Small intestine (tissue), 7 donors: ENCODE measurements around the gene ST3GAL3. TPM values are rescaled to one million over a fixed set of nuclear protein-coding genes. Genes with fewer than 3 reads are reported as not detected.

Experiments used
- DNase-seq, 2 donors: peaks; one replicate each; pipeline versions ENCODE4 v3.0.0 to v3.0.0-alpha.2; 2013
- FAIRE-seq: peaks from 2 replicates; lab custom pipeline; 2012; peaks lifted over from hg19 to GRCh38; lab: Jason Lieb, UNC
- H3K27ac ChIP-seq, 3 donors: one replicate each; pipeline ENCODE4 v1.5.1; 2013; ENCODE audit warnings: low read length in 2 of 3, mild to moderate bottlenecking in 2 of 3, control low read depth in 1 of 3, inconsistent platforms in 1 of 3, low read depth in 1 of 3, moderate library complexity in 1 of 3
- H3K27me3 ChIP-seq, 3 donors: one replicate each; pipeline ENCODE4 v1.6.1; 2013; ENCODE audit warnings: low read length in 3 of 3, inconsistent platforms in 1 of 3; ENCODE audit not compliant: control insufficient read depth in 3 of 3, insufficient read depth in 3 of 3
- H3K36me3 ChIP-seq, 3 donors: one replicate each; pipeline ENCODE4 v1.6.1; 2013; ENCODE audit warnings: low read length in 3 of 3, inconsistent platforms in 1 of 3, low read depth in 1 of 3, mild to moderate bottlenecking in 1 of 3, moderate library complexity in 1 of 3; ENCODE audit not compliant: control insufficient read depth in 3 of 3, insufficient read depth in 2 of 3
- H3K4me1 ChIP-seq, 3 donors: one replicate each; pipeline ENCODE4 v1.6.1; 2013; ENCODE audit warnings: low read length in 2 of 3, inconsistent platforms in 1 of 3, low read depth in 1 of 3, mild to moderate bottlenecking in 1 of 3, moderate library complexity in 1 of 3; ENCODE audit not compliant: control insufficient read depth in 3 of 3, insufficient read depth in 2 of 3
- H3K4me3 ChIP-seq, 3 donors: one replicate each; pipeline ENCODE4 v1.5.1; 2013; ENCODE audit warnings: low read length in 3 of 3, control low read depth in 1 of 3, inconsistent platforms in 1 of 3, low read depth in 1 of 3, mild to moderate bottlenecking in 1 of 3, moderate library complexity in 1 of 3
- H3K9me3 ChIP-seq, 2 donors: one replicate each; pipeline ENCODE4 v1.6.1; 2013; ENCODE audit warnings: low read depth in 1 of 2, low read length in 1 of 2; ENCODE audit not compliant: control insufficient read depth in 2 of 2, insufficient read depth in 1 of 2
- WGBS, 3 donors: extraction: QIAGEN DNeasy Blood & Tissue Kit; methylation state at CpG; one replicate each; pipeline ENCODE4 v1.1.7; 2013; 5-methylcytosine and 5-hydroxymethylcytosine counted together
- polyA plus RNA-seq, 4 donors: library from polyadenylated mRNA; stranded (reverse) in 3 of 4; unstranded in 1 of 4; fragments of 200-250 nt in 3 of 4; fragments of 120-200 nt in 1 of 4; gene quantifications; one replicate each; pipeline versions ENCODE4 v1.2.1 to v1.2.3, GENCODE V29; 2013
- donor health status: healthy with polysubstance abuse.
- donor health status: control.
- donor health status: control.
- donor health status: Bipolar disorder and iron deficiency.
- donor health status: healthy.

ST3GAL3 gene
- polyA plus RNA-seq, 4 donors, result 1.1 to 5.4 (median 3.7) TPM

DNA sequence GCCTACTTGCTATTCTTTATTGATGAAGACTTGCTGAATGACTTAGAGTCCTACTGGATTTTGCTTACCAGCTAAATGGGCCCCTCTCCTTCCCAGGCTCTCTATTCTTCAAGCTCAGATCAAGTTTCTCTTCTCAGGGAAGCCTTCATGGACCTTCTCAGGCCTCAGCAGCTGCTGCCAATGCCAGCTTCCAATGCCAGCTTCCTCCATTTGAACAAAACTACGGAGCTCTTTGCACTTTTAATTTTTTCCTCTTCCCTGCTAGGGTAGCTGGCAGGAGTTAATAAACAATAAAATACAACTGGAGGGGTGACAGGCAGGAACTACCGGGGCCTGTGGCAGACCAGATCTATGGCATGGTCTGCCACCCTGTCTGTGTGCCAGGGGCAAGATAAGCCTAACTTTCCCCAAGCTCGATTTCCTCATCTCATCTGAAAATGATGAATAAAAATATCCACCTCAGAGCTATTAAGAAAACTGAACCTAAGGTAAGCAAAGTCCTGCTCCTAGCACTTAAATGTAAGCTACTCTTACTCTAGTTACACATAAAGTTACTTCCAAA is 238.4 kb downstream of the ST3GAL3 start:
- 0 to 7% (median 3%) methylated on average over 3 of the region's 3 CpGs for WGBS, 3 donors
- Histone ChIP-seq H3K36me3 (peaks cover 0 to 13% (median 2%) of the 10 kb centered on the region in 3 donors), H3K27ac (peak overlapping the region in 2 of 3 donors; percentile 29 to 99), H3K4me3 (peak overlapping the region in 2 of 3 donors; percentile 81), H3K27me3 (no peaks in the 10 kb centered on the region), H3K9me3 (no peaks in the 10 kb centered on the region), H3K4me1 (peaks cover 0 to 19% (median 4%) of the 10 kb centered on the region in 3 donors)
- FAIRE-seq (no peak), DNase-seq (no peak)

DNA sequence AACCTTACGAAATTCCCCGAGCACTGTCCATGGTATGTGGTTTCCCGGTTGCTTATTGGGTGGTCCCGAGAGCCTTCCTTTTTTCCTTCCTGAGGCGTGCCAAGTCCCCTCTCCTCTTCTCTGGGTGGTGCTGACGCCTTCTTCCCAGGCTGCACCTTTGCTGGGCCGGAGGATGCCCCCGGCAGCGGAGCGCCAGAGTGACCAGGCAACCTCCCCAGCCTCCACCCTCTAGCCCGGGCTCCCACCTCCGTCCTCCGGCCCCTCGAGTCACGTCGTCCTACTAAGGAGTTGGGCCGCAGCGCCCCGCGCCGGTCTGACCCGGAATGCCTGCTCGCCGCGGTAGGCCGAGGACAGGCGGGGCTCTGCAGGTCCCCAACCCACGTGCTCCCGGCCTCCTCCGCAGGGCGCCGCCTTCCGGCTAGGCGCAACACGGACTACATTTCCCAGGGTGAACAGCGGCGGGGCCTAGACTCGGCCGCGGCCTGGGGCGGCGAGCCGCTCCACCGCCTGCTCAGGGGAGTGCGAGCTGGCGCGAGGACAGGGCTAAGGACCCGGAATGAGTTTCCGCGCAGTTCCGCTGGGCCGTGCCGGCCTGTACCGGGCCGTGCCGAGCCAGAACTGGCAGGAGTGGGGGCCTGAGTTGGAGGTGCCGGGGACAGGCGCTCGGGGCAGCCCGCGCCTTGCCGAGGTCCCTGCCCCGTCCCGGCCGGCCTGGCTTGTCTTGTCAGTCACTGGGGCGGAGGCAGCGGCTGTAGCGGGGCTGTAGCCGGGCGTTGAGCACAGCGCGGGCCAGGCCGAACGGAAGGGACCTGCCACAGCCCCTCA is 239.1 kb downstream of the ST3GAL3 start, which contains the start of gene IPO13:
IPO13 (plus strand) TSS at position 715 of the 825 bp plus-strand sequence. CDS start 651 bp downstream, outside the sequence.
- H3K36me3 ChIP-seq, result peaks cover 0 to 17% (median 2%) of the 10 kb centered on the region in 3 donors
- no peaks in the 10 kb centered on the region for H3K9me3 ChIP-seq
- no peaks in the 10 kb centered on the region for H3K27me3 ChIP-seq
- peak within 1 kb of the TSS; percentile 73 to 99 (median 86) for H3K27ac ChIP-seq
- no peak for FAIRE-seq
- peak; percentile 95 to 99 for DNase-seq
- peak within 1 kb of the TSS; percentile 55 to 81 (median 81) for H3K4me3 ChIP-seq
- WGBS, 3 donors, result 0 to 1% (median 1%) methylated on average over 50 to 74 of the region's 74 CpGs
- peaks cover 0 to 19% (median 4%) of the 10 kb centered on the region in 3 donors for H3K4me1 ChIP-seq

DNA sequence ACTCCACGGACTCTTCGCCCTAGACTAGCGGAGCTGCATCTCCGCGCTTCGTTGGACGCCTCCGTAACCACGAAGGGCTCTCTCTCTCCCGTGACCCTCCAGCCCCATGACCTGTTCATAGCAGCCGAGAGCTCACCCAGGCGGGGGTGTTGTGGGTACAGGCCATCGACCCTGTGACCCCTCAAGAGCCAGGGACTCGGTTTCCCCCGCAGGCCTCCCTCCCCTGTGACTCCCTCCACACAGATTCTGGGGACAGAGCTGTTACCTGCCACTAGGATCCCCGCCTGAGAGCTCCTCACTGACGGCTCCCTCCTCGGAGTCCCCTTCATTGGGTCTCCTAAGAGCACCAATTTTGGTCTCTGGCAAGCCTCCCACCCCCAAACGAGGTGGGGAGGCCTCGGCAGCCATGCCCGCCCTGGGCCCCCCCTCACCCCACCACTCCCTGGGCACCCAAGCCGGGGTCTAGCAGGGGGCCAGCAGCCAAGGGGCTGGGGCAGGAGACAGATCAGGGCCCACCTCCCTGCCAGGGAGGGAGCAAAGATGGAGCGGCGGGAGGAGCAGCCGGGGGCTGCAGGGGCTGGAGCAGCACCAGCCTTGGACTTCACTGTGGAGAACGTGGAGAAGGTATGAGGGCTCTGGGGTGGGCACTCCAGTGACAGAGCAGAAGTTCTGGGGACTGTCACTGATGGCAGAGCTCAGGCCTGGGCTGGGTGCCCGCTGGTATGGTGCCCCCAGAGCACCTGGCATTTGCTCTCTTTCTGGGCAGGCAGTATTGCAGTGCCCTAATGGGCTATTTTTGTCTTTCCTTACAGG is 239.9 kb downstream of the ST3GAL3 start:
- peak overlapping the region; percentile 73 to 99 (median 86) for H3K27ac ChIP-seq
- no peaks in the 10 kb centered on the region for H3K9me3 ChIP-seq
- FAIRE-seq, result no peak
- peaks cover 0 to 19% (median 4%) of the 10 kb centered on the region in 3 donors for H3K4me1 ChIP-seq
- peaks cover 0 to 17% (median 2%) of the 10 kb centered on the region in 3 donors for H3K36me3 ChIP-seq
- 2 to 6% (median 5%) methylated on average over 25 to 27 of the region's 27 CpGs for WGBS, 3 donors
- DNase-seq, result no peak
- H3K4me3 ChIP-seq, result peak overlapping the region; percentile 55 to 81 (median 81)
- no peaks in the 10 kb centered on the region for H3K27me3 ChIP-seq

DNA sequence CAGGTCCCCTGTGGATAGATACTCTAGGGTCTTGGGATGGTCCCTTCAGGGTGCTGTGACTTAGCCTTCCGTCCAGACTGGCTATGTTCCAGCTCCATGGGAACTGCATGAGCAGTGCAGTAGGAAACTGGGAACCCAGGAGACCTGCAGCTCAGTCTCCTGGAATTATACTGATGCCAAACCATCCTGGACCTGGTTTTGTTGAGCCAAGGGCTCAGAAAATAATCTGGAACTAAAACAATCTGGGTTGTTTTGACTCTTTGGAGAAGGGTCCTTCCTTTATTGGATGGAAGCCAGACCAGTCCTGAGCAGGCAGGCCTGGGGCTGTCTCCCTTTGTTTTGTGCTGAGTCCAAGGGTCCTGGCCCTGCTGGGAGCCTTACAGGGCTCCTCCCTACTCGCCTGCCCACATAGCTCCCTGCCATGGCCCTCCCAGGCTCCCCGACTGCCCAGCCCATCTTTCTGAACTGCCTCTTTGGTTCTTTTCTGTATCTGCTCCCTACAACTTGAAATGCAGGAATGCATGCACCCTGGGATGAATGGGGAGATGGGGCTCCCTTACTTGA is 240.6 kb downstream of the ST3GAL3 start:
- Histone ChIP-seq H3K9me3 (no peaks in the 10 kb centered on the region), H3K4me1 (peaks cover 0 to 19% (median 4%) of the 10 kb centered on the region in 3 donors), H3K36me3 (peaks cover 0 to 20% (median 2%) of the 10 kb centered on the region in 3 donors), H3K4me3 (peak overlapping the region in 2 of 3 donors; percentile 81), H3K27ac (no peak overlapping the region), H3K27me3 (no peaks in the 10 kb centered on the region)
- FAIRE-seq, result no peak
- DNase-seq, result peak; percentile 22 to 24
- 12 to 30% (median 21%) methylated on average over 3 of the region's 3 CpGs for WGBS, 3 donors

DNA sequence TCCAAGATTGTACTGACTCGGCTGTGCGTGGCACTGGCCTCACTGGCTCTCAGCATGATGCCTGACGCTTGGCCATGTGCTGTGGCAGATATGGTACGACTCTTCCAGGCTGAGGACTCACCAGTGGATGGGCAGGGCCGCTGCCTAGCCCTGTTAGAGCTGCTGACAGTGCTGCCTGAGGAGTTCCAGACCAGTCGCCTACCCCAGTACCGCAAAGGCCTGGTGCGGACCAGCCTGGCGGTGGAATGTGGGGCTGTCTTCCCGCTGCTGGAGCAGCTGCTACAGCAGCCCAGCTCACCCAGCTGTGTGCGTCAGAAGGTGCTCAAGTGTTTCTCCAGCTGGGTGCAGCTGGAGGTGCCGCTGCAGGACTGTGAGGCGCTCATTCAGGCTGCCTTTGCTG is 242.3 kb downstream of the ST3GAL3 start:
- no peak for FAIRE-seq
- H3K36me3 ChIP-seq, result peaks cover 0 to 27% (median 0%) of the 10 kb centered on the region in 3 donors
- H3K4me1 ChIP-seq, result peaks cover 0 to 19% (median 4%) of the 10 kb centered on the region in 3 donors

DNA sequence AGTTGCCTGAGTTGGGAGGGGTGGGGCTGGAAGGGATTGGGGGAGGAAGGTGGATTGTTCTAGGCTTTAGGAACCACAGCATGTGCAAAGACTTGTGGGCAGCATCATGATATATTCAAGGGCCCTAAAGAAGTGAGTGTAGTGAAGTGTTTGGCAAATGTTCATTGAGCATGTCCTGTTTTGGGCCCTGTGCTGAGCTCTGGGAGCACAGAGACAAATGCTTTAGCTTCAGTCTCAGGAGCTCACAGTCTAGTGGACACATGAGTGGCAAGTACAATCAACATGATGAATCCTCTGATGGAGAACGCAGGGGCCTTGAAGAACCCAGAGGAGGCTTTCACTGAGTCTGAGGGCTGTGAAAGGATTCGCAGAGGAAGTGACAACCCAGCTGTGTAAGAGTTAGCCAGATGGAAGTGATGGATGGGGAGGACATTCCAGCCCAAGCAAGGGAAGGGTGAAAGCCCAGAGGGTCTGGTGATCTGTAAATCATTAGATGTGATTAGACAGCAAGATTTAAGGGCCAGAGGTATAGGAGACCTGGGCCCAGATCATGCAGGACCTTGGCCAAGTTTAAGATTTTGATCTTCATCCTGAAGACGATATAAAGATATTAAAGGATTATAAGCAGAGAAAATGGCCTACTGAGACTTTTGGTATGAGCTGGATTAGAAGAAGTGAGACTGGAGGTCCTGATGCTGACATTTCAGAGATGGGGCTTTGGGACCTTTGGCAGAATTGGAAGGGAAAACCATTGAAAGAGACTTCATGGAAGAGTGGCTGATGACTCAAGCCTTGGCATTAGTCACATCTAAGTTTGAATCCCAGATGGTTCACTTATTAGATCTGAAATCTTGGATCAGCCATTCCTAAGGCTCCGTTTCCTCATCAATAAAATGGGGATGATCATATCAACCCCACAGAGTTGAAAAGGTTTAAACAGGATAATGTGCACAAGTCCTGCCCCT is 244.0 kb downstream of the ST3GAL3 start:
- no peak overlapping the region for H3K4me3 ChIP-seq
- peaks cover 0 to 15% (median 2%) of the 10 kb centered on the region in 3 donors for H3K4me1 ChIP-seq
- DNase-seq (no peak), FAIRE-seq (no peak)
- peaks cover 0 to 30% (median 1%) of the 10 kb centered on the region in 3 donors for H3K36me3 ChIP-seq
- H3K27ac ChIP-seq, result no peak overlapping the region
- 92 to 96% (median 93%) methylated on average over 4 of the region's 4 CpGs for WGBS, 3 donors
- H3K27me3 ChIP-seq, result no peaks in the 10 kb centered on the region
- H3K9me3 ChIP-seq, result no peaks in the 10 kb centered on the region

More for the DNA sequence above, 242.3 kb downstream of the ST3GAL3 start:
- Histone ChIP-seq H3K27ac (no peak overlapping the region), H3K4me3 (no peak overlapping the region), H3K9me3 (no peaks in the 10 kb centered on the region), H3K27me3 (no peaks in the 10 kb centered on the region)
- no peak for DNase-seq
- WGBS, 3 donors, result 80 to 91% (median 90%) methylated on average over 13 of the region's 13 CpGs

DNA sequence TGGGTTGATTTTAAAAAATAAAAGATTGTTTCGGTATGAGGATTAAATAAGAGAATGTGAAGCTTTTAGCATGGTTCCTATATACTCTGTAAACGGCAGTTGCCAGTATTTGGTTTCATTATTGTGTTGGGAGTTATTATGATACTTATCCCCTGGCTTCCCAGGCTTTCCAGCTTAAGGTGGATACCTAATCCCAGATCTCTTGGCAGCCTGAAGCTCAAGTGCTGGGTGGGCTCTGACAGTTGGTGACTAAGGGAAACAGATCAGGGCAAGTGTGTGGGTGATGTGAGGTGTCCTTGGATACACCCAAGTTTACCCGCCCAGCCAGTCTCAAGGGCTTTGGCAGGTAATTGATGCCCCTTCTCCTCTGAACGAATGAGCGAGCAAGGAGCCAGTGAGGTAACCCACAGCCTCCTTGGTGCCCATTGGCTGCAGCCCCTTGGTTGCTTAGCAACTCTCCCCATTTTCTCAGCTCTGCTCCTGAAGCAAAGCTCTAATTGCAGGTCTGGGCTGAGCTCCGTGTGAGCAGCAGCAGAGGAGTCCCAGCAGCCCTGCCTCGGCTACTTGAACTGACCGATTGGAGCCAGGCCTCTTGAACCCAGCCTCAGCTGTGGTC is 245.5 kb downstream of the ST3GAL3 start:
- DNase-seq, result no peak
- no peak overlapping the region for H3K4me3 ChIP-seq
- no peak for FAIRE-seq

More for the DNA sequence above, 245.5 kb downstream of the ST3GAL3 start:
- H3K27me3 ChIP-seq, result no peaks in the 10 kb centered on the region
- H3K36me3 ChIP-seq, result peaks cover 1 to 45% (median 4%) of the 10 kb centered on the region in 3 donors
- H3K27ac ChIP-seq, result no peak overlapping the region
- peaks cover 0 to 9% (median 2%) of the 10 kb centered on the region in 3 donors for H3K4me1 ChIP-seq
- H3K9me3 ChIP-seq, result no peaks in the 10 kb centered on the region
- WGBS, 3 donors, result 82 to 83% (median 83%) methylated on average over 8 of the region's 8 CpGs
